ENCODE results near the gene AGAP3.

AGAP3 gene

DNA sequence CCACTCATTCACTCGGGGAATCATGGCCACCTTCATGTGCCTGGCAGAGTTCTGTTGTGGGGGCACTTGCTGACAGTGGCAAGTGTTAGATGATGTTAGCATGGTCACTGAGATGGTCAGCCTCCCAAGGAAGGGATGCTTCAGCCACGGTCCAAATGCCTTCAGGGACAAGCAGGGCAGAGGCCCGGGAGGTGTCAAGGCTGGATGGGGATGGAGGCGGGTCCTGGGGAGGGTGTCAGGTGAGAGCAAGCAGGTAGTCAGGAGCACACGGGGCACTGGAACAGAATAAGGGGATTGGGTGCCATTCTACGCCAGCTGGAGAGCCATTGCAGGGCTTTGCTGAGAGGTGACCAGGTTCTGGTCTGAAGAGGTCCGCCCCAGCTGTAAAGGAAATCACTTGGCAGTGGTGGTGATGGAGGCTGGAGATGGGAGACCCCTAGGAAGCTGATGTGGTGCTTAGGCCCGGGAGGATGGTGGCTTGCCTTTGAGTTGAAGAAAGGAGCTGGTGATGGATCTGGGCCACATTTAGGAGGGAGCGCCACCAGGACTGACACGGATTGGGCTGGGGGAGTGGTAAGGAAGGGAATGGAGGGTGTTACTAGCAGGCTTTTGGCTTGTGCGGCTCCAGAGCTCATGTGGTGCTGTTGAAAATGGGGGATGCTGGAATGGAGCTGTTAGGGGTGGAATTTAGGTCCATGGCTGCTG, 24.1 kb downstream of the AGAP3 start:
- no peak for DNase-seq

GRCh38 chr7:151110941-151111645, 24.8 kb downstream of the AGAP3 start:
- peak; percentile 38 for DNase-seq

GRCh38 chr7:151113344-151114150, 27.3 kb downstream of the AGAP3 start:
- DNase-seq = no peak

DNA sequence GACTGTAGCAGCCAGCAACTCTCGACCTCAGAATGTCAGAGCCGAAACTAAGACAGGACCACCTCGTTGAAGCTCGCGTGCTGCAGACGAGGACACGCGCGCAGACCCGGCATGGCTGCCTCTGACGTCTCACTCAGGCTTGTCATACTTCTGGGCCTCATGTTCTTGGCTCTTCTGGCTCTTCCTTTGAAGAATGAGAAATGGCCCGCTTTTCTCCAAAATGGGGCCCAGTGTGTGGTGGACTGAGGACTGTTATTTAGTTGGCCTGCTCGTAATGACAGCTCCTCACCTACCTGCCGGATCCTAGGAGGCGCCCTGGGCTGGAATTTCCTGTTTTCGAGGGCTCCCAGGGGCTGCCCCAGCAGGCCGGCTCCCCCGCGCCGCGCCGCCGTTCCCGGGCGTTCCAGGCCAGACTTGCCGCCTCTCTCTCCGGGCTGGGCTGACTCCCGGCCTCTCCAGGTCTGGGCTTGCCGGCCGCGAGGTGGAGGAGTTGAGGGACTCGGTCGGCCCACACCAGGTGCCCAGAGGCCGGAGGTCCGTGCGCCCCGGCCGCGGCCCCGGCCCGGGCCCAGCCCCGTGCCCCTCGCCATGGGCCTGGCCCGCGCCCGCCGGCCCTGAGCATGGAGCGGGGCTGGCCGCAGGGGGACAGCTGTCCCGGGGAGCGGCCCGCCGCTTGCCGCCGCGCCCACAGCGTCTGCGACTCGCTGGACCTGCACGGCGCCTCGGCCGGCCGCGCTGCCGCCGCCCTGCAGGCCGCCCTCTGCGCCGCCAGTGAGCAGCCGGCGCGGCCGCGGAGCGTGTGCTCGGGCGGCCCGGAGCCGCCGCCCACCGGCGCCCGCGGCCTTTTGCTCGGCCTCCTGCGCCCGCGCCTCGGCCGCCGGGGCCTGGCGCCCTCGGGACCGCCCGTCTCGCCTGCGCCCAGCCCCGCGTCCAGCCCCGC, 28.1 kb downstream of the AGAP3 start:
- no peak for DNase-seq

DNA sequence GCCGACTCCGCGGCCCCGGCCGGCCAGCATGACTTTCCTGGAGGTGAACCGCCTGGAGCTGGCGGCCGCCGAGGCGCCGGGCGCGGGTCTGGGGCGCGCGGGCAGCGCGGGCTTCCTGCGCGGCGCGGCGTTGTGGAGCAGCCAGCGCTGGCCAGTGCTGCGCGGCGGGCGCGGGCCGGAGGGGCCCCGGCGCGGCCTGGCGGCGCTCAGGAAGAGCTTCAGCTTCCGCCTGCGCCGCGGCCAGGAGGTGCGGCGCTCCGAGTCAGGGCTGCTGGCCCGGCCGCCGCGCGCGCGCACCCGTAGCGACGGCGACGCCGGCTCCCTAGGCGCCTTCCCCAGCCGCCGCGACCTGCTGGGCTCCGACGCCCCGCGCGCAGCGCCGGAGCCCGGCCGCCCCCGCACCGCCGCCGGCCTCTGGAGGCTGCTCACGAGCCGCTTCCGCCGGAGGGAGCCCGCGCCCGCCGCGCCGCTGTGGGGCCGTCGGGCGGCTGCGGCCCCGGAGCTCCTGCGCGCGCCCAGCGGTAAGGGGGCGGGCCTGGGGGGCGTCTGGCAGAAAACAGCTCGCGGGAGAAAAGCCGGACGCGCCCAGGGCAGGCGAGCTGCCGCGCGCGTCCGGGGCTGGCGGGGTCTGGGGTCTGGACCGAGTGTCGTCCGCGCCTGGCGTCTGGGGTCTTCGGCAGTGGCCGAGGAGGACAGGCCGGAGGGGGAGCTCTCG, 29.0 kb downstream of the AGAP3 start:
- DNase-seq = no peak

- DNase-seq = no peak
Observed at GRCh38 chr7:151115836-151116418, 29.7 kb downstream of the AGAP3 start.

- no peak for DNase-seq
Observed at GRCh38 chr7:151116603-151117440, 30.5 kb downstream of the AGAP3 start.

DNA sequence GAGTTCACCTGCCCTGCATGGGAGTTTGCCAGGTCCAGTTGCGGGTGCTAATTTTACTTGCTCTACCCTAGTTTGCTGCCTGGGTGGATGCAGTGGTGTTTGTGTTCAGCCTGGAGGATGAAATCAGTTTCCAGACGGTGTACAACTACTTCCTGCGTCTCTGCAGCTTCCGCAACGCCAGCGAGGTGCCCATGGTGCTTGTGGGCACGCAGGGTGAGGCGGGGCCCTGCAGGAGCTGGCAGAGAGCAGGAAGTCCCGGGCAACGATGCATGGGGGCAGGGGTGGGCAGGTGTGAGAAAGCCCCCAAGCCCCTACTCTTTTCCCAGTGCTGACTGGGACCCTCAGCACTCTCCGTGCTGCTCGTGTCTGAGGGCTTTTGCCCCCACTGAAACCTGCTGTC, 31.3 kb downstream of the AGAP3 start:
- no peak for DNase-seq

GRCh38 chr7:151118108-151119054, 32.1 kb downstream of the AGAP3 start:
- DNase-seq = no peak

DNA sequence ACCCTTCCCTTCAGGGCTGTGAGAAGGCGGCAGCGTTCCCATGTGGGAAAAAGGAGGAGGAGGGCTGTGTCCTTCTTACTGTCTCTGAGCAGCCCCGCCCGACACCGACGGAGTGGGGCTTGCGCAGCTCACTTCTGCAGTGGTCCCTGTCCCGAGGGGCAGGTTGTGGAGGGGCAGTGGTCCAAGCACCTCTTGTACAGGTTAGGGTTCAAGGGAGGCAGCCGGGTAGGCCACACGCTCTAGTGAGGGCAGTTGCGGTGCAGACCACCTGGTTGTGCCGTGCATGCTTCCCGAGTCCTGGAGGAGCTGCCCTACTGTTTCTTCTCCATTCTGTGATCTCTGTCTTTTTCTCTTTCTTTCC, 32.8 kb downstream of the AGAP3 start:
- no peak for DNase-seq

DNA sequence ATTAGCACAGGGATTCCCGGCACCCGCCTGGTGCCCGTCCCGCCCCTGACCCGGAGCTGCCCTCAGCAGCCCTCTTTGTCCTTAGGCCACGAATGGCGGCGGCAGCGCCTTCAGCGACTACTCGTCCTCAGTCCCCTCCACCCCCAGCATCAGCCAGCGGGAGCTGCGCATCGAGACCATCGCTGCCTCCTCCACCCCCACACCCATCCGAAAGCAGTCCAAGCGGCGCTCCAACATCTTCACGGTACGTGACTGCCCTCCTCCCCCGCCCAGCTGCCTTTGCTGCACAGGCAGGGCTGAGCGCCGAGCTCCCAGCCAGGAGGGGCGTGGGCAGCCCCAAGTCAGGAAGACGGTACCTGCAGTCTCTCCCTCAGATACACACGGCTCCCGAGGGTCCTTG, 33.6 kb downstream of the AGAP3 start:
- no peak for DNase-seq

DNA sequence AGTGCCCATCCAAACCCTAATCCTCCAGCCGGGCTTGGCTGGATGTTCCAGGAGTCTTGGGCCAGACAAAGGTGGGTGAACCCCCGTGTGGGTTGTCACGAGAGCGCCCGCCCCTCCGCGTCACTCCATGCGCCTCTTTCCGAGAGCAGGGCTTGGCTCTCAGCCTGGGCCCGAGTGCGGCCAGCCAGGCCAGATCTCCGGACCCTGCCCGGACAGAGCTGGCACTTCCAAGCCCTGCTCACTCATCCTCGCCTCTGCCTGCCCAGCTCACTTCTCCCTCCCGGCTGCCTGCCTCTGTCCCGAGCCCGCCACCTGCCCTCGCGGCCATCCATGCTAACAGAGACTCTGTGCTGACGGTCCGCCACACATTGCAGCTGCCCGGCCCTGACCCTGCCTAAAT, 34.6 kb downstream of the AGAP3 start:
- DNase-seq = no peak

- no peak for DNase-seq
Observed at GRCh38 chr7:151121380-151122170, 35.3 kb downstream of the AGAP3 start.

GRCh38 chr7:151122276-151122675, 36.0 kb downstream of the AGAP3 start:
- DNase-seq = no peak

- no peak for DNase-seq
Observed at GRCh38 chr7:151122796-151123157, 36.5 kb downstream of the AGAP3 start.

DNA sequence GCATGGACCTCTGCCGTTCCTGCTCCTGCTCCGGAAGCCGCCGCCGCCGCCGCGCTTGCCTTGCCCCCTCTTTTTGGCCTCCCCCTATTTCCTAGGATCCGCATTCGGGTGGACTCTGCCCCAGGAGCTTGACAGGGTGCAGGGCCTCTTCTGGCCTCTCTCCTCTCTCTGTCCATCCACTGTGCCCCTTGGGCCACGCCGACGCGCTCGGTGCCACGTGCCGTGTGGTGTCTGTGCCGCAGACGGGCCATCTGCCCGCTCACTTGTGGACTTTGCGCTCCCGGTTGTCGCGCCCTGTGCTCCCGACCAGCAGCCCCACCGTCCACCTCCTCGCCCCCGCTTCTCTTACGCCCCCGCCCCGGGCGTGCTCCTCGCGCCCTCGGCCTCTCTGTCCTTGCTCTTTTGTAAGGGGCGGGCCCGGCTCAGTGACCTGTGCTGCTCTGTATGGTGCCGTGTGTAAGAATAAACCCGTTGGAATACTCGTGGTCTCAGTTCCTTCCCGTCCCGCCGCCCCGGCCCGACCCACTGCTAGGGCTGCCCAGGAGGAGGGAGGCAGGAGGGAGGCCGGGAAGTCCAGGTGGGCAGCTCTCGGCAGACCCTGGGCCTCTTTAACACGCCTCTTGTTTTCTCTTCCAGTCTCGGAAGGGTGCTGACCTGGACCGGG, 37.0 kb downstream of the AGAP3 start:
- DNase-seq = no peak

- peak; percentile 52 for DNase-seq
Observed at GRCh38 chr7:151123822-151124464, 37.7 kb downstream of the AGAP3 start.

- no peak for DNase-seq
Observed at GRCh38 chr7:151124481-151124880, 38.2 kb downstream of the AGAP3 start.

Data from GDM1 (cell line).